ENCODE data around the gene UQCC3. TPM values are rescaled to one million over a fixed set of nuclear protein-coding genes. Genes with fewer than 3 reads are reported as not detected.

UQCC3 gene
- total and polyA plus RNA-seq, 9 of the 15 experiments (the other 6 are each of a cell fraction or from before 2014, with no cell fraction given): 3.3 to 44.3 (median 8.0) TPM

DNA sequence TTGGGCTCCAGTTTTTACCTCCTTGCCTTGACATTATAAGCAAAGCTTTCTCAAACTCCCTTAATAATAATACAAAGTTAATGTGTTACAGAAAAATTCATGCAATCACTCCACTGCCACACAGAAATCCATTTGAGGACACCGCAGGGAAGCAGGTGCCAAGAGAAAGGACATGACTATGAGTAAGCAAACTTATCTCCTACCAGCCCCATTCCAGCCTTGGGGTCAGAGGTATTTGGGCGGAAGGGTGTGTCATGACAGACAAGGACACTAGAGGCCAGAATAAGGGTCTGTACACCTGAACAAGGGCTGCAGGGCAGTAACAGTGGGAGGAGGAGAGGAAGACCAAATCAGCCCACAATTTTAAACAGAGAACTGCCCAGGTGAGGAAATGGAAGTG is 41.9 kb downstream of the UQCC3 start:
- peak; percentile 44 to 67 (median 57) for DNase-seq (ENCODE audit: extremely low read depth in 1 of 4, low spot score in 3 of 4)
- ATAC-seq: peak; percentile 78
- Histone ChIP-seq H3K9ac (ENCODE audit: insufficient read depth in 1 of 2, low read depth in 2 of 2, low read length in 2 of 2) (peak overlapping the region in 1 of 2 experiments; percentile 0; a peak in 1 of 4 replicates), H3K36me3 (ENCODE audit: control insufficient read depth, insufficient read depth, low read length) (peaks cover 95% of the 10 kb centered on the region), H3K4me2 (ENCODE audit: insufficient read depth, low read length) (no peak overlapping the region), H2AFZ (ENCODE audit: low read depth, low read length) (no peak overlapping the region), H3K9me1 (ENCODE audit: control insufficient read depth, insufficient read depth, low read length) (no peaks in the 10 kb centered on the region), H3K9me3 (replicated peaks; ENCODE audit: control insufficient read depth, insufficient read depth, low read depth, low read length) (no peaks in the 10 kb centered on the region), H3K27ac (ENCODE audit: extremely low read depth, low read depth, low read length) (peak overlapping the region; percentile 39), H3K4me1 (replicated peaks in 1 of 2; ENCODE audit: control insufficient read depth in 2 of 2, insufficient read depth in 2 of 2, low read length in 2 of 2) (peaks cover 14 to 20% of the 10 kb centered on the region in 2 experiments; a peak in 4 of 5 replicates), H4K20me1 (replicated peaks; ENCODE audit: control insufficient read depth, insufficient read depth, low read length) (peaks cover 4% of the 10 kb centered on the region; the same call in 1 of the 2 replicates), H3K27me3 (ENCODE audit: control insufficient read depth in 2 of 2, insufficient read depth in 2 of 2, low read length in 2 of 2) (no peaks in the 10 kb centered on the region), H3K79me2 (ENCODE audit: control insufficient read depth, insufficient read depth, low read length) (peaks cover 23% of the 10 kb centered on the region; the same call in 2 of the 3 replicates), H3K4me3 (no peak overlapping the region)
- CTCF ChIA-PET (ENCODE audit: low intra/inter-chr PET ratio): no interaction called here
- BruUV-seq (replicated peaks): no TSS peak
- WGBS (ENCODE audit: insufficient coverage, low coverage, missing lambda C conversion rate): 36% methylated on average over 2 of the region's 2 CpGs
- in situ Hi-C loops (cut with MboI) (no loop called here), intact Hi-C loops (cut with micrococcal nuclease) (no loop called here)
- POLR2A ChIA-PET: interaction anchor here (0.6 to 1.8 kb wide), 5 partner anchors 10 to 128 kb away, joined by 3 to 6 read pairs (median 3); partner anchors contain the start of genes C11orf98 and CSKMT
- peak; percentile 89 for FAIRE-seq
- TF ChIP-seq KDM2B (CRISPR knock-in tag; IDR thresholded peaks at IDR 0.05) (no peak), PKNOX1 (IDR thresholded peaks at IDR 0.05) (peak; percentile 14; the same call in 1 of the 2 replicates), TBP (optimal IDR thresholded peaks at IDR 0.05; ENCODE audit: low read depth, low read length) (no peak), NFE2 (IDR thresholded peaks at IDR 0.05; ENCODE audit: low read depth) (peak; percentile 66), C11orf30 (IDR thresholded peaks at IDR 0.05; ENCODE audit: low read depth) (peak; percentile 62), ARID1B (IDR thresholded peaks at IDR 0.05) (peak; percentile 18; the same call in 1 of the 2 replicates), ZNF316 (IDR thresholded peaks at IDR 0.05) (0 out of 2 replicates have a peak, but pooled peaks have one; percentile 23), CTBP1 (IDR thresholded peaks at IDR 0.05; ENCODE audit: borderline replicate concordance) (peak; percentile 31; the same call in 1 of the 2 replicates), ZNF23 (CRISPR knock-in tag; IDR thresholded peaks at IDR 0.05) (no peak), NR3C1 (CRISPR knock-in tag; IDR thresholded peaks at IDR 0.05) (no peak), SP1 (CRISPR knock-in tag; IDR thresholded peaks at IDR 0.05) (no peak), NR2C1 (IDR thresholded peaks at IDR 0.05) (peak; percentile 74), NR2C1 (tag; IDR thresholded peaks at IDR 0.05) (peak; percentile 82), HMGN3 (IDR thresholded peaks at IDR 0.05; ENCODE audit: borderline replicate concordance, extremely low read depth, insufficient read length, low read depth, low read length) (no peak), CBFA2T3 (IDR thresholded peaks at IDR 0.05) (peak; percentile 49), RCOR1 (IDR thresholded peaks at IDR 0.05; ENCODE audit: borderline replicate concordance in 1 of 2, low read depth in 2 of 2, low read length in 2 of 2) (peak in 1 of 2 experiments; percentile 14; a peak in 1 of 4 replicates), ERF (CRISPR knock-in tag; IDR thresholded peaks at IDR 0.05) (no peak), JUND (IDR thresholded peaks at IDR 0.05; ENCODE audit: borderline replicate concordance, low read depth, low read length) (0 out of 2 replicates have a peak, but pooled peaks have one; percentile 44), JUND (tag; IDR thresholded peaks at IDR 0.05; ENCODE audit: borderline replicate concordance, low read depth, low read length) (no peak)
- TF ChIP-seq, protein P1, sequence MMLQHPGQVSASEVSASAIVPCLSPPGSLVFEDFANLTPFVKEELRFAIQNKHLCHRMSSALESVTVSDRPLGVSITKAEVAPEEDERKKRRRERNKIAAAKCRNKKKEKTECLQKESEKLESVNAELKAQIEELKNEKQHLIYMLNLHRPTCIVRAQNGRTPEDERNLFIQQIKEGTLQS (IDR thresholded peaks at IDR 0.05): peak; percentile 23; the same call in 1 of the 2 replicates
- TF ChIP-seq, protein P1 (CRISPR knock-in tag; conservative IDR thresholded peaks at IDR 0.05): no peak
- TF ChIP-seq, protein P2, sequence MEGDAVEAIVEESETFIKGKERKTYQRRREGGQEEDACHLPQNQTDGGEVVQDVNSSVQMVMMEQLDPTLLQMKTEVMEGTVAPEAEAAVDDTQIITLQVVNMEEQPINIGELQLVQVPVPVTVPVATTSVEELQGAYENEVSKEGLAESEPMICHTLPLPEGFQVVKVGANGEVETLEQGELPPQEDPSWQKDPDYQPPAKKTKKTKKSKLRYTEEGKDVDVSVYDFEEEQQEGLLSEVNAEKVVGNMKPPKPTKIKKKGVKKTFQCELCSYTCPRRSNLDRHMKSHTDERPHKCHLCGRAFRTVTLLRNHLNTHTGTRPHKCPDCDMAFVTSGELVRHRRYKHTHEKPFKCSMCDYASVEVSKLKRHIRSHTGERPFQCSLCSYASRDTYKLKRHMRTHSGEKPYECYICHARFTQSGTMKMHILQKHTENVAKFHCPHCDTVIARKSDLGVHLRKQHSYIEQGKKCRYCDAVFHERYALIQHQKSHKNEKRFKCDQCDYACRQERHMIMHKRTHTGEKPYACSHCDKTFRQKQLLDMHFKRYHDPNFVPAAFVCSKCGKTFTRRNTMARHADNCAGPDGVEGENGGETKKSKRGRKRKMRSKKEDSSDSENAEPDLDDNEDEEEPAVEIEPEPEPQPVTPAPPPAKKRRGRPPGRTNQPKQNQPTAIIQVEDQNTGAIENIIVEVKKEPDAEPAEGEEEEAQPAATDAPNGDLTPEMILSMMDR (IDR thresholded peaks at IDR 0.05 in 2 of 3, conservative IDR thresholded peaks at IDR 0.05 in 1 of 3; ENCODE audit: insufficient read depth in 2 of 3, low read depth in 1 of 3, low read length in 3 of 3): 0 out of 6 replicates have a peak, but pooled peaks of 1 of the 3 experiments have one; percentile 6
